GM23338 (cell line): ENCODE data around the gene GPC5. TPM values are rescaled to one million over a fixed set of nuclear protein-coding genes. Genes with fewer than 3 reads are reported as not detected.

Source experiments
- ATAC-seq: fragments of 200-7000 bp; cut with Tn5 transposase; 3 replicates; pipeline ENCODE4 v1.9.1; 2020
- DNase-seq: peaks from one replicate; pipeline ENCODE4 v3.0.0-alpha.2; 2015; ENCODE audit warnings: low spot score
- H2AFZ ChIP-seq: fragments of 200-600 bp; sonication (generic); 2 replicates; pipeline ENCODE4 v1.8.0; 2016; ENCODE audit warnings: antibody characterized with exemption, mild to moderate bottlenecking, moderate library complexity
- H3F3A ChIP-seq: fragments of 200-600 bp; sonication (generic); replicated peaks from 2 replicates; pipeline ENCODE4 v1.8.0; 2017; ENCODE audit warnings: antibody characterized with exemption, mixed run types, low read depth
- H3K27ac ChIP-seq: fragments of 200-600 bp; sonication (generic); 2 replicates; pipeline ENCODE4 v1.6.1; 2016; ENCODE audit warnings: low read depth
- H3K27me3 ChIP-seq: fragments of 200-600 bp; sonication (generic); 2 replicates; pipeline ENCODE4 v1.8.0; 2016; ENCODE audit warnings: mild to moderate bottlenecking, mixed run types, moderate library complexity; ENCODE audit not compliant: insufficient read depth
- H3K36me3 ChIP-seq: fragments of 200-600 bp; sonication (generic); 2 replicates; pipeline ENCODE4 v1.8.0; 2016; ENCODE audit warnings: mild to moderate bottlenecking; ENCODE audit not compliant: insufficient read depth
- H3K4me1 ChIP-seq: fragments of 200-600 bp; sonication (generic); 2 replicates; pipeline ENCODE4 v1.8.0; 2016; ENCODE audit warnings: mild to moderate bottlenecking, moderate library complexity; ENCODE audit not compliant: insufficient read depth
- H3K4me2 ChIP-seq: fragments of 200-600 bp; sonication (generic); 2 replicates; pipeline ENCODE4 v1.7.1; 2017; ENCODE audit warnings: mixed run types
- H3K4me3 ChIP-seq: fragments of 200-600 bp; sonication (generic); 2 replicates; pipeline ENCODE4 v1.6.1; 2016; ENCODE audit warnings: mixed run types
- H3K79me2 ChIP-seq: fragments of 200-600 bp; sonication (generic); replicated peaks from 2 replicates; pipeline ENCODE4 v1.8.0; 2017; ENCODE audit warnings: mild to moderate bottlenecking; ENCODE audit not compliant: insufficient read depth
- H3K9me2 ChIP-seq: fragments of 200-600 bp; sonication (generic); 2 replicates; pipeline ENCODE4 v1.8.0; 2017; ENCODE audit not compliant: insufficient read depth
- H4K20me1 ChIP-seq: fragments of 200-600 bp; sonication (generic); replicated peaks from 2 replicates; pipeline ENCODE4 v1.8.0; 2017; ENCODE audit warnings: mild to moderate bottlenecking; ENCODE audit not compliant: insufficient read depth
- H3K27ac Mint-ChIP-seq: 2 replicates; pipeline ENCODE4 v1.8.0; 2020; ENCODE audit warnings: inconsistent platforms, mild to moderate bottlenecking, moderate library complexity, mixed read lengths
- H3K27me3 Mint-ChIP-seq: 3 replicates; pipeline ENCODE4 v1.8.0; 2022; ENCODE audit warnings: low read depth, mild to moderate bottlenecking, moderate library complexity, mixed read lengths, inconsistent platforms; ENCODE audit not compliant: insufficient read depth, poor library complexity
- H3K36me3 Mint-ChIP-seq: 3 replicates; pipeline ENCODE4 v1.8.0; 2021; ENCODE audit warnings: low read depth, mild to moderate bottlenecking, inconsistent platforms, moderate library complexity, mixed read lengths
- H3K4me1 Mint-ChIP-seq: 3 replicates; pipeline ENCODE4 v1.8.0; 2020; ENCODE audit warnings: mild to moderate bottlenecking, inconsistent platforms, mixed read lengths
- H3K4me3 Mint-ChIP-seq: 3 replicates; pipeline ENCODE4 v1.8.0; 2021; ENCODE audit warnings: moderate library complexity, mild to moderate bottlenecking, inconsistent platforms, mixed read lengths
- H3K9me3 Mint-ChIP-seq: 3 replicates; pipeline ENCODE4 v1.8.0; 2020; ENCODE audit warnings: moderate library complexity, mild to moderate bottlenecking, inconsistent platforms, mixed read lengths
- CREB1 ChIP-seq: fragments of 250-450 bp; sonication (Bioruptor Pico); IDR thresholded peaks from 2 replicates; pipeline ENCODE4 v1.5.0; 2020; ENCODE audit warnings: low read depth, mild to moderate bottlenecking, moderate library complexity
- EZH2 ChIP-seq: fragments of 200-600 bp; sonication (generic); IDR thresholded peaks from one replicate; pipeline ENCODE4 v1.8.0; 2017; ENCODE audit warnings: antibody characterized with exemption, mild to moderate bottlenecking, low read depth; ENCODE audit not compliant: unreplicated experiment
- EZH2phosphoT487 ChIP-seq: fragments of 200-600 bp; sonication (generic); IDR thresholded peaks from one replicate; pipeline ENCODE4 v1.8.1; 2018; ENCODE audit warnings: antibody characterized with exemption; ENCODE audit not compliant: unreplicated experiment
- JUNB ChIP-seq: IDR thresholded peaks from one replicate; pipeline ENCODE4 v1.6.1; 2016; ENCODE audit warnings: antibody characterized with exemption; ENCODE audit not compliant: unreplicated experiment
- NANOG ChIP-seq: IDR thresholded peaks from 2 replicates; pipeline ENCODE4 v1.6.1; 2016; ENCODE audit warnings: antibody characterized with exemption, borderline replicate concordance
- POLR2AphosphoS5 ChIP-seq: IDR thresholded peaks from 2 replicates; pipeline ENCODE4 v1.6.1; 2016; ENCODE audit warnings: antibody characterized with exemption, low read depth
- STAT1 ChIP-seq: IDR thresholded peaks from one replicate; pipeline ENCODE4 v1.6.1; 2016; ENCODE audit warnings: antibody characterized with exemption; ENCODE audit not compliant: unreplicated experiment
- ZNF114 ChIP-seq: fragments of 250-450 bp; sonication (Bioruptor Pico); IDR thresholded peaks from 2 replicates; pipeline ENCODE4 v1.5.0; 2020; ENCODE audit warnings: mild to moderate bottlenecking, moderate library complexity
- ZNF331 ChIP-seq: fragments of 250-450 bp; sonication (Bioruptor Pico); IDR thresholded peaks from 2 replicates; pipeline ENCODE4 v1.5.0; 2020; ENCODE audit warnings: low read depth, mild to moderate bottlenecking, moderate library complexity
- polyA plus RNA-seq: library from polyadenylated mRNA; unstranded; fragments of >200 nt; fragmentation: Nextera tagmentation; extraction: Ambion mirVana; gene quantifications from 2 replicates; pipeline ENCODE4 v1.2.1, GENCODE V29; 2016
- total RNA-seq: library from RNA; depleted of rRNA; stranded (reverse); fragments of >200 nt; shearing (Covaris generic); gene quantifications from 2 replicates; pipeline ENCODE4 v1.2.3, GENCODE V29; 2014
- TF ChIP-seq, protein P1 (sequence below): fragments of 250-450 bp; sonication (Bioruptor Pico); IDR thresholded peaks from 2 replicates; pipeline ENCODE4 v1.5.0; 2020; ENCODE audit warnings: mild to moderate bottlenecking, moderate library complexity
- TF ChIP-seq, protein P2 (sequence below), 2 experiments: fragments of 200-600 bp in 1 of 2; sonication (generic) in 1 of 2; conservative IDR thresholded peaks; 2 replicates each; pipeline versions ENCODE4 v1.5.1 to v1.6.1; 2016 to 2017; ENCODE audit warnings: antibody characterized with exemption in 2 of 2, low read depth in 2 of 2, mild to moderate bottlenecking in 2 of 2, moderate library complexity in 1 of 2
- TF ChIP-seq, protein P3 (sequence below): IDR thresholded peaks from one replicate; pipeline ENCODE4 v1.6.1; 2018; ENCODE audit warnings: antibody characterized with exemption; ENCODE audit not compliant: unreplicated experiment
- TF ChIP-seq, protein P4 (sequence below): IDR thresholded peaks from 2 replicates; pipeline ENCODE4 v1.6.1; 2016; ENCODE audit warnings: antibody characterized with exemption

The GPC5 gene
- total and polyA plus RNA-seq, 2 experiments from 2014 or later = 0.95 to 1.1 TPM

DNA sequence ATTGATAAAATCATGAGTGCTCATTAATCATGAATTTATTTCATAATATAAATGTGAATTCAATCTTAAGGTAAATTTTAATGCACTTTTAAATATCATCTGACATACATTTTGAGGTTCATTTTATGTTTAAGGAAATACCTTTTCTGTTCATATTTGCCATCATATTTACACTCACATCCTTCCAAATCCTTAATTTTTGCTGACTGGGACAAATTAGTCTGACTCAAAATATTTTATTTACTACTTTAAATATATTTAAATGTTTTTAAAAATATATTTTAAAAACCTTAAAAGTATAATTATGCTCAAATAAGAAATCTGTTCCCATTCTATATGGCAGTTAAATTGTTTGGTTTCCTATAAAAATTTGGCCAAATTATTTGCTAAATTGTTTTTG lies 438.1 kb downstream of the GPC5 start:
- H3K4me3 Mint-ChIP-seq = no peak overlapping the region
- no peaks in the 10 kb centered on the region for H3F3A ChIP-seq
- no peak overlapping the region for H3K27ac Mint-ChIP-seq

More for the DNA sequence above, 438.1 kb downstream of the GPC5 start:
- H3K36me3 Mint-ChIP-seq = no peaks in the 10 kb centered on the region; the same call in 2 of the 3 replicates
- no peak for DNase-seq
- ATAC-seq = no peak
- Histone ChIP-seq H2AFZ (no peak overlapping the region), H3K4me3 (no peak overlapping the region), H3K4me1 (no peaks in the 10 kb centered on the region), H3K27ac (no peak overlapping the region), H3K79me2 (no peaks in the 10 kb centered on the region), H4K20me1 (no peaks in the 10 kb centered on the region), H3K9me2 (no peaks in the 10 kb centered on the region), H3K36me3 (no peaks in the 10 kb centered on the region), H3K4me2 (no peak overlapping the region), H3K27me3 (no peaks in the 10 kb centered on the region)
- TF ChIP-seq, protein P1, sequence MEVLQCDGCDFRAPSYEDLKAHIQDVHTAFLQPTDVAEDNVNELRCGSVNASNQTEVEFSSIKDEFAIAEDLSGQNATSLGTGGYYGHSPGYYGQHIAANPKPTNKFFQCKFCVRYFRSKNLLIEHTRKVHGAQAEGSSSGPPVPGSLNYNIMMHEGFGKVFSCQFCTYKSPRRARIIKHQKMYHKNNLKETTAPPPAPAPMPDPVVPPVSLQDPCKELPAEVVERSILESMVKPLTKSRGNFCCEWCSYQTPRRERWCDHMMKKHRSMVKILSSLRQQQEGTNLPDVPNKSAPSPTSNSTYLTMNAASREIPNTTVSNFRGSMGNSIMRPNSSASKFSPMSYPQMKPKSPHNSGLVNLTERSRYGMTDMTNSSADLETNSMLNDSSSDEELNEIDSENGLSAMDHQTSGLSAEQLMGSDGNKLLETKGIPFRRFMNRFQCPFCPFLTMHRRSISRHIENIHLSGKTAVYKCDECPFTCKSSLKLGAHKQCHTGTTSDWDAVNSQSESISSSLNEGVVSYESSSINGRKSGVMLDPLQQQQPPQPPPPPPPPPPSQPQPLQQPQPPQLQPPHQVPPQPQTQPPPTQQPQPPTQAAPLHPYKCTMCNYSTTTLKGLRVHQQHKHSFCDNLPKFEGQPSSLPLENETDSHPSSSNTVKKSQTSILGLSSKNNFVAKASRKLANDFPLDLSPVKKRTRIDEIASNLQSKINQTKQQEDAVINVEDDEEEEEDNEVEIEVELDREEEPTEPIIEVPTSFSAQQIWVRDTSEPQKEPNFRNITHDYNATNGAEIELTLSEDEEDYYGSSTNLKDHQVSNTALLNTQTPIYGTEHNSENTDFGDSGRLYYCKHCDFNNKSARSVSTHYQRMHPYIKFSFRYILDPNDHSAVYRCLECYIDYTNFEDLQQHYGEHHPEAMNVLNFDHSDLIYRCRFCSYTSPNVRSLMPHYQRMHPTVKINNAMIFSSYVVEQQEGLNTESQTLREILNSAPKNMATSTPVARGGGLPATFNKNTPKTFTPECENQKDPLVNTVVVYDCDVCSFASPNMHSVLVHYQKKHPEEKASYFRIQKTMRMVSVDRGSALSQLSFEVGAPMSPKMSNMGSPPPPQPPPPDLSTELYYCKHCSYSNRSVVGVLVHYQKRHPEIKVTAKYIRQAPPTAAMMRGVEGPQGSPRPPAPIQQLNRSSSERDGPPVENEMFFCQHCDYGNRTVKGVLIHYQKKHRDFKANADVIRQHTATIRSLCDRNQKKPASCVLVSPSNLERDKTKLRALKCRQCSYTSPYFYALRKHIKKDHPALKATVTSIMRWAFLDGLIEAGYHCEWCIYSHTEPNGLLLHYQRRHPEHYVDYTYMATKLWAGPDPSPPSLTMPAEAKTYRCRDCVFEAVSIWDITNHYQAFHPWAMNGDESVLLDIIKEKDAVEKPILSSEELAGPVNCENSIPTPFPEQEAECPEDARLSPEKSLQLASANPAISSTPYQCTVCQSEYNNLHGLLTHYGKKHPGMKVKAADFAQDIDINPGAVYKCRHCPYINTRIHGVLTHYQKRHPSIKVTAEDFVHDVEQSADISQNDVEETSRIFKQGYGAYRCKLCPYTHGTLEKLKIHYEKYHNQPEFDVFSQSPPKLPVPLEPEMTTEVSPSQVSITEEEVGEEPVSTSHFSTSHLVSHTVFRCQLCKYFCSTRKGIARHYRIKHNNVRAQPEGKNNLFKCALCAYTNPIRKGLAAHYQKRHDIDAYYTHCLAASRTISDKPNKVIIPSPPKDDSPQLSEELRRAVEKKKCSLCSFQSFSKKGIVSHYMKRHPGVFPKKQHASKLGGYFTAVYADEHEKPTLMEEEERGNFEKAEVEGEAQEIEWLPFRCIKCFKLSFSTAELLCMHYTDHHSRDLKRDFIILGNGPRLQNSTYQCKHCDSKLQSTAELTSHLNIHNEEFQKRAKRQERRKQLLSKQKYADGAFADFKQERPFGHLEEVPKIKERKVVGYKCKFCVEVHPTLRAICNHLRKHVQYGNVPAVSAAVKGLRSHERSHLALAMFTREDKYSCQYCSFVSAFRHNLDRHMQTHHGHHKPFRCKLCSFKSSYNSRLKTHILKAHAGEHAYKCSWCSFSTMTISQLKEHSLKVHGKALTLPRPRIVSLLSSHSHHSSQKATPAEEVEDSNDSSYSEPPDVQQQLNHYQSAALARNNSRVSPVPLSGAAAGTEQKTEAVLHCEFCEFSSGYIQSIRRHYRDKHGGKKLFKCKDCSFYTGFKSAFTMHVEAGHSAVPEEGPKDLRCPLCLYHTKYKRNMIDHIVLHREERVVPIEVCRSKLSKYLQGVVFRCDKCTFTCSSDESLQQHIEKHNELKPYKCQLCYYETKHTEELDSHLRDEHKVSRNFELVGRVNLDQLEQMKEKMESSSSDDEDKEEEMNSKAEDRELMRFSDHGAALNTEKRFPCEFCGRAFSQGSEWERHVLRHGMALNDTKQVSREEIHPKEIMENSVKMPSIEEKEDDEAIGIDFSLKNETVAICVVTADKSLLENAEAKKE (CRISPR knock-in tag) = no peak
- TF ChIP-seq CREB1 (CRISPR knock-in tag) = no peak
- TF ChIP-seq, protein P2, sequence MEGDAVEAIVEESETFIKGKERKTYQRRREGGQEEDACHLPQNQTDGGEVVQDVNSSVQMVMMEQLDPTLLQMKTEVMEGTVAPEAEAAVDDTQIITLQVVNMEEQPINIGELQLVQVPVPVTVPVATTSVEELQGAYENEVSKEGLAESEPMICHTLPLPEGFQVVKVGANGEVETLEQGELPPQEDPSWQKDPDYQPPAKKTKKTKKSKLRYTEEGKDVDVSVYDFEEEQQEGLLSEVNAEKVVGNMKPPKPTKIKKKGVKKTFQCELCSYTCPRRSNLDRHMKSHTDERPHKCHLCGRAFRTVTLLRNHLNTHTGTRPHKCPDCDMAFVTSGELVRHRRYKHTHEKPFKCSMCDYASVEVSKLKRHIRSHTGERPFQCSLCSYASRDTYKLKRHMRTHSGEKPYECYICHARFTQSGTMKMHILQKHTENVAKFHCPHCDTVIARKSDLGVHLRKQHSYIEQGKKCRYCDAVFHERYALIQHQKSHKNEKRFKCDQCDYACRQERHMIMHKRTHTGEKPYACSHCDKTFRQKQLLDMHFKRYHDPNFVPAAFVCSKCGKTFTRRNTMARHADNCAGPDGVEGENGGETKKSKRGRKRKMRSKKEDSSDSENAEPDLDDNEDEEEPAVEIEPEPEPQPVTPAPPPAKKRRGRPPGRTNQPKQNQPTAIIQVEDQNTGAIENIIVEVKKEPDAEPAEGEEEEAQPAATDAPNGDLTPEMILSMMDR (conservative IDR thresholded peaks at IDR 0.05; ENCODE audit: low read depth in 2 of 2) = no peak
- TF ChIP-seq POLR2AphosphoS5 = no peak
- no peak for TF ChIP-seq STAT1
- no peak for TF ChIP-seq NANOG
- no peak for TF ChIP-seq EZH2phosphoT487
- TF ChIP-seq ZNF114 (CRISPR knock-in tag) = no peak
- TF ChIP-seq, protein P3, sequence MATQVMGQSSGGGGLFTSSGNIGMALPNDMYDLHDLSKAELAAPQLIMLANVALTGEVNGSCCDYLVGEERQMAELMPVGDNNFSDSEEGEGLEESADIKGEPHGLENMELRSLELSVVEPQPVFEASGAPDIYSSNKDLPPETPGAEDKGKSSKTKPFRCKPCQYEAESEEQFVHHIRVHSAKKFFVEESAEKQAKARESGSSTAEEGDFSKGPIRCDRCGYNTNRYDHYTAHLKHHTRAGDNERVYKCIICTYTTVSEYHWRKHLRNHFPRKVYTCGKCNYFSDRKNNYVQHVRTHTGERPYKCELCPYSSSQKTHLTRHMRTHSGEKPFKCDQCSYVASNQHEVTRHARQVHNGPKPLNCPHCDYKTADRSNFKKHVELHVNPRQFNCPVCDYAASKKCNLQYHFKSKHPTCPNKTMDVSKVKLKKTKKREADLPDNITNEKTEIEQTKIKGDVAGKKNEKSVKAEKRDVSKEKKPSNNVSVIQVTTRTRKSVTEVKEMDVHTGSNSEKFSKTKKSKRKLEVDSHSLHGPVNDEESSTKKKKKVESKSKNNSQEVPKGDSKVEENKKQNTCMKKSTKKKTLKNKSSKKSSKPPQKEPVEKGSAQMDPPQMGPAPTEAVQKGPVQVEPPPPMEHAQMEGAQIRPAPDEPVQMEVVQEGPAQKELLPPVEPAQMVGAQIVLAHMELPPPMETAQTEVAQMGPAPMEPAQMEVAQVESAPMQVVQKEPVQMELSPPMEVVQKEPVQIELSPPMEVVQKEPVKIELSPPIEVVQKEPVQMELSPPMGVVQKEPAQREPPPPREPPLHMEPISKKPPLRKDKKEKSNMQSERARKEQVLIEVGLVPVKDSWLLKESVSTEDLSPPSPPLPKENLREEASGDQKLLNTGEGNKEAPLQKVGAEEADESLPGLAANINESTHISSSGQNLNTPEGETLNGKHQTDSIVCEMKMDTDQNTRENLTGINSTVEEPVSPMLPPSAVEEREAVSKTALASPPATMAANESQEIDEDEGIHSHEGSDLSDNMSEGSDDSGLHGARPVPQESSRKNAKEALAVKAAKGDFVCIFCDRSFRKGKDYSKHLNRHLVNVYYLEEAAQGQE = no peak
- TF ChIP-seq EZH2 = no peak
- TF ChIP-seq ZNF331 = no peak
- TF ChIP-seq, protein P4, sequence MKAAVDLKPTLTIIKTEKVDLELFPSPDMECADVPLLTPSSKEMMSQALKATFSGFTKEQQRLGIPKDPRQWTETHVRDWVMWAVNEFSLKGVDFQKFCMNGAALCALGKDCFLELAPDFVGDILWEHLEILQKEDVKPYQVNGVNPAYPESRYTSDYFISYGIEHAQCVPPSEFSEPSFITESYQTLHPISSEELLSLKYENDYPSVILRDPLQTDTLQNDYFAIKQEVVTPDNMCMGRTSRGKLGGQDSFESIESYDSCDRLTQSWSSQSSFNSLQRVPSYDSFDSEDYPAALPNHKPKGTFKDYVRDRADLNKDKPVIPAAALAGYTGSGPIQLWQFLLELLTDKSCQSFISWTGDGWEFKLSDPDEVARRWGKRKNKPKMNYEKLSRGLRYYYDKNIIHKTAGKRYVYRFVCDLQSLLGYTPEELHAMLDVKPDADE = no peak
- TF ChIP-seq JUNB = no peak
- no peaks in the 10 kb centered on the region for H3K4me1 Mint-ChIP-seq
- H3K27me3 Mint-ChIP-seq = no peaks in the 10 kb centered on the region
- peaks cover 10% of the 10 kb centered on the region; the same call in 1 of the 3 replicates for H3K9me3 Mint-ChIP-seq
